Mesothelial cell of epicardium (in vitro differentiated cells): ENCODE measurements around the gene SEPTIN2. TPM values are rescaled to one million over a fixed set of nuclear protein-coding genes. Genes with fewer than 3 reads are reported as not detected.

Experiments
- DNase-seq, 2 experiments: peaks; one replicate each; pipeline ENCODE4 v3.0.0; 2021; ENCODE audit warnings: low spot score in 2 of 2; ENCODE audit not compliant: unreplicated experiment in 2 of 2
- H3K27ac Mint-ChIP-seq: 2 replicates; pipeline ENCODE4 v1.8.0; 2021; ENCODE audit warnings: mixed read lengths
- H3K27me3 Mint-ChIP-seq: 2 replicates; pipeline ENCODE4 v1.8.0; 2021; ENCODE audit warnings: low read depth, mixed read lengths
- H3K36me3 Mint-ChIP-seq: 2 replicates; pipeline ENCODE4 v1.8.0; 2021; ENCODE audit warnings: mixed read lengths
- H3K4me1 Mint-ChIP-seq: 2 replicates; pipeline ENCODE4 v1.8.0; 2021; ENCODE audit warnings: mixed read lengths
- H3K4me3 Mint-ChIP-seq: 2 replicates; pipeline ENCODE4 v1.8.0; 2021; ENCODE audit warnings: mild to moderate bottlenecking, moderate library complexity, mixed read lengths
- H3K9me3 Mint-ChIP-seq: 2 replicates; pipeline ENCODE4 v1.8.0; 2021; ENCODE audit warnings: mixed read lengths
- CTCF ChIP-seq: fragments of 200-600 bp; sonication (generic); IDR thresholded peaks from one replicate; pipeline ENCODE4 v1.5.0; 2021; ENCODE audit warnings: antibody characterized with exemption; ENCODE audit not compliant: unreplicated experiment
- total RNA-seq: library from RNA; stranded (reverse); gene quantifications from 3 replicates; pipeline ENCODE4 v1.2.1, GENCODE V29; 2021

The SEPTIN2 gene
- total RNA-seq, 1 donor from 2014 or later: 522 TPM

- Mint-ChIP-seq H3K27ac (peak overlapping the region; percentile 84), H3K36me3 (peaks cover 12% of the 10 kb centered on the region), H3K9me3 (no peaks in the 10 kb centered on the region), H3K4me3 (peak overlapping the region; percentile 76), H3K27me3 (no peaks in the 10 kb centered on the region), H3K4me1 (peaks cover 23% of the 10 kb centered on the region)
- TF ChIP-seq CTCF: no peak
- no peak for DNase-seq
Observed at GRCh38 chr2:241356871-241357260, 41.1 kb downstream of the SEPTIN2 start.

- no peak for DNase-seq
- Mint-ChIP-seq H3K27me3 (no peaks in the 10 kb centered on the region), H3K4me1 (peaks cover 23% of the 10 kb centered on the region), H3K9me3 (no peaks in the 10 kb centered on the region), H3K4me3 (peak overlapping the region; percentile 76), H3K27ac (peak overlapping the region; percentile 84), H3K36me3 (peaks cover 8% of the 10 kb centered on the region)
- no peak for TF ChIP-seq CTCF
Observed at GRCh38 chr2:241357531-241357930, 41.8 kb downstream of the SEPTIN2 start.

GRCh38 chr2:241358470-241358869 lies 42.7 kb downstream of the SEPTIN2 start:
- Mint-ChIP-seq H3K27ac (no peak overlapping the region), H3K4me1 (peaks cover 23% of the 10 kb centered on the region), H3K27me3 (no peaks in the 10 kb centered on the region), H3K9me3 (no peaks in the 10 kb centered on the region), H3K36me3 (peaks cover 2% of the 10 kb centered on the region), H3K4me3 (no peak overlapping the region)
- no peak for DNase-seq
- no peak for TF ChIP-seq CTCF

- no peak overlapping the region for H3K27ac Mint-ChIP-seq
Observed at GRCh38 chr2:241359481-241360045, 43.8 kb downstream of the SEPTIN2 start.

GRCh38 chr2:241363426-241363825 lies 47.7 kb downstream of the SEPTIN2 start:
- DNase-seq: no peak
- peaks cover 9% of the 10 kb centered on the region for H3K4me1 Mint-ChIP-seq
- no peak for TF ChIP-seq CTCF

More at GRCh38 chr2:241359481-241360045, 43.8 kb downstream of the SEPTIN2 start:
- Mint-ChIP-seq H3K27me3 (no peaks in the 10 kb centered on the region), H3K4me3 (no peak overlapping the region), H3K36me3 (peaks cover under 1% of the 10 kb centered on the region), H3K4me1 (peaks cover 21% of the 10 kb centered on the region), H3K9me3 (no peaks in the 10 kb centered on the region)
- DNase-seq: no peak
- no peak for TF ChIP-seq CTCF

GRCh38 chr2:241364781-241365180 lies 49.1 kb downstream of the SEPTIN2 start:
- Mint-ChIP-seq H3K36me3 (no peaks in the 10 kb centered on the region), H3K27me3 (no peaks in the 10 kb centered on the region), H3K9me3 (no peaks in the 10 kb centered on the region), H3K4me1 (peaks cover 14% of the 10 kb centered on the region), H3K27ac (no peak overlapping the region), H3K4me3 (no peak overlapping the region)
- no peak for TF ChIP-seq CTCF
- no peak for DNase-seq

More at GRCh38 chr2:241363426-241363825, 47.7 kb downstream of the SEPTIN2 start:
- Mint-ChIP-seq H3K4me3 (no peak overlapping the region), H3K27ac (no peak overlapping the region), H3K9me3 (no peaks in the 10 kb centered on the region), H3K27me3 (no peaks in the 10 kb centered on the region), H3K36me3 (no peaks in the 10 kb centered on the region)
